Ascending aorta (tissue), 2 donors: ENCODE results near the gene LGALS7B. TPM values are rescaled to one million over a fixed set of nuclear protein-coding genes. Genes with fewer than 3 reads are reported as not detected.
A peak's percentile ranks its signal among the peaks of the same experiment; 100 is the strongest.

Source experiments
- DNase-seq, 2 donors: peaks; one replicate each; pipeline ENCODE4 v3.0.0-alpha.2; 2019; ENCODE audit warnings: low spot score in 2 of 2
- H3K27ac ChIP-seq, 2 donors: fragments of 200-600 bp; sonication (generic); one replicate each; pipeline ENCODE4 v1.5.1; 2016 to 2017; ENCODE audit warnings: mild to moderate bottlenecking in 1 of 2
- H3K27me3 ChIP-seq: fragments of 200-600 bp; sonication (generic); one replicate; pipeline ENCODE4 v1.5.1; 2017
- H3K36me3 ChIP-seq, 2 donors: fragments of 200-600 bp; sonication (generic); one replicate each; pipeline ENCODE4 v1.5.1; 2016
- H3K4me1 ChIP-seq, 2 donors: fragments of 200-600 bp; sonication (generic); one replicate each; pipeline ENCODE4 v1.5.1; 2016 to 2017; ENCODE audit warnings: mild to moderate bottlenecking in 1 of 2
- H3K4me3 ChIP-seq, 2 donors: fragments of 200-600 bp; sonication (generic); one replicate each; pipeline ENCODE4 v1.5.1; 2016 to 2017; ENCODE audit warnings: mild to moderate bottlenecking in 1 of 2
- H3K9me3 ChIP-seq, 2 donors: fragments of 200-600 bp; sonication (generic); one replicate each; pipeline ENCODE4 v1.5.1; 2016
- intact Hi-C: fragments of 100-400 bp; cut with DNase I; formaldehyde crosslinking; loops from one replicate; pipeline ENCODE4 v1.15.1; 2023
- total RNA-seq: library from RNA; depleted of rRNA; stranded (reverse); fragments of >200 nt; gene quantifications from one replicate; pipeline ENCODE4 v1.1.0, GENCODE V29; 2016
- TF ChIP-seq, protein P1 (sequence below), 3 experiments: fragments of 200-600 bp in 2 of 3; fragments of 450-650 bp in 1 of 3; sonication (generic) in 2 of 3; IDR thresholded peaks; one replicate each; pipeline ENCODE4 v1.5.1; 2016 to 2019; ENCODE audit warnings: antibody characterized with exemption in 3 of 3, mild to moderate bottlenecking in 1 of 3, moderate library complexity in 1 of 3

LGALS7B gene
- total RNA-seq, 1 donor from 2014 or later = not detected

DNA sequence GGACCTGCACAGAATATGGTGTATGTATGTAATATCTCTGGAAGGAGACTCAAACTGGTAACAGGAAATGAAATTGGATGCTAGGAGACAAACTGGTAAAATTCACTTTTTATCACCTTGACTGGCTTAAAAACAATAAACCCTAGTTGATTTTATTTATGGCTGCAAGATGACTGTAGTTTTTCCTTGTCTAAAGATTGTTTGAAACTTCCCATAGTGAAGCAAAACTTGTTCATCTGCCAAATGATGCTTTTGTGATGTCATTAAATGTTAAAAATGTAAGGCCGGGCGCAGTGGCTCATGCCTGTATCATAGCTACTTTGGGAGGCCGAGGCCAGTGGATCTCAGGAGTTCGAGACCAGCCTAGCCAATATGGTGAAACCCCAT is 45.1 kb downstream of the LGALS7B start:
- H3K27me3 ChIP-seq = no peaks in the 10 kb centered on the region
- intact Hi-C loops = loop anchor here (5.0 kb wide), 2 partner anchors 117 to 508 kb away; partner anchors contain the start of gene SAMD4B
- H3K27ac ChIP-seq = peak overlapping the region; percentile 65 to 74
- TF ChIP-seq, protein P1, sequence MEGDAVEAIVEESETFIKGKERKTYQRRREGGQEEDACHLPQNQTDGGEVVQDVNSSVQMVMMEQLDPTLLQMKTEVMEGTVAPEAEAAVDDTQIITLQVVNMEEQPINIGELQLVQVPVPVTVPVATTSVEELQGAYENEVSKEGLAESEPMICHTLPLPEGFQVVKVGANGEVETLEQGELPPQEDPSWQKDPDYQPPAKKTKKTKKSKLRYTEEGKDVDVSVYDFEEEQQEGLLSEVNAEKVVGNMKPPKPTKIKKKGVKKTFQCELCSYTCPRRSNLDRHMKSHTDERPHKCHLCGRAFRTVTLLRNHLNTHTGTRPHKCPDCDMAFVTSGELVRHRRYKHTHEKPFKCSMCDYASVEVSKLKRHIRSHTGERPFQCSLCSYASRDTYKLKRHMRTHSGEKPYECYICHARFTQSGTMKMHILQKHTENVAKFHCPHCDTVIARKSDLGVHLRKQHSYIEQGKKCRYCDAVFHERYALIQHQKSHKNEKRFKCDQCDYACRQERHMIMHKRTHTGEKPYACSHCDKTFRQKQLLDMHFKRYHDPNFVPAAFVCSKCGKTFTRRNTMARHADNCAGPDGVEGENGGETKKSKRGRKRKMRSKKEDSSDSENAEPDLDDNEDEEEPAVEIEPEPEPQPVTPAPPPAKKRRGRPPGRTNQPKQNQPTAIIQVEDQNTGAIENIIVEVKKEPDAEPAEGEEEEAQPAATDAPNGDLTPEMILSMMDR (IDR thresholded peaks at IDR 0.05) = no peak
- peaks cover 36 to 44% of the 10 kb centered on the region in 2 donors for H3K36me3 ChIP-seq
- H3K4me3 ChIP-seq = no peak overlapping the region
- H3K9me3 ChIP-seq = no peaks in the 10 kb centered on the region
- peaks cover 6 to 29% of the 10 kb centered on the region in 2 donors for H3K4me1 ChIP-seq
- no peak for DNase-seq

DNA sequence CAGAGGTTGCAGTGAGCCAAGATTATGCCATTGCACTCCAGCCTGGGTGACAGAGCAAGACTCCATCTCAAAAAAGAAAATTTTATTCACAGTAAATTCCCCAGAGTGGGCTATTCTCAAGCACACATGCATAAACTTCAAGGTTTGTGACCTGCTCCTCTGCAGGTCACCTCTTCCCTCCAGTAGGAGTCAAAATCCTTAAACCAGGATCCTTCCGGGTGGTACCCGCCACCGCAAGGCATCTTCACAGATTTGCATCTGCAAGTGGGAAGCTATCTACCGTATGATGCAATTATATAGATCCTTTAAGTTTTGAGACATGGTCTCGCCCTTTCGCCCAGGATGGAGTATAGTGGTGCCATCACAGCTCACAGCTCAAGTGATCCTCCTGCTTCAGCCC is 45.6 kb downstream of the LGALS7B start:
- no peak for DNase-seq
- TF ChIP-seq, protein P1 (IDR thresholded peaks at IDR 0.05) = no peak
- Histone ChIP-seq H3K27me3 (no peaks in the 10 kb centered on the region), H3K4me1 (peaks cover 6 to 29% of the 10 kb centered on the region in 2 donors), H3K4me3 (no peak overlapping the region), H3K36me3 (peaks cover 37 to 45% of the 10 kb centered on the region in 2 donors), H3K27ac (peak overlapping the region; percentile 65 to 74), H3K9me3 (no peaks in the 10 kb centered on the region)
- intact Hi-C loops = loop anchor here (5.0 kb wide), 2 partner anchors 117 to 508 kb away; partner anchors contain the start of gene SAMD4B

DNA sequence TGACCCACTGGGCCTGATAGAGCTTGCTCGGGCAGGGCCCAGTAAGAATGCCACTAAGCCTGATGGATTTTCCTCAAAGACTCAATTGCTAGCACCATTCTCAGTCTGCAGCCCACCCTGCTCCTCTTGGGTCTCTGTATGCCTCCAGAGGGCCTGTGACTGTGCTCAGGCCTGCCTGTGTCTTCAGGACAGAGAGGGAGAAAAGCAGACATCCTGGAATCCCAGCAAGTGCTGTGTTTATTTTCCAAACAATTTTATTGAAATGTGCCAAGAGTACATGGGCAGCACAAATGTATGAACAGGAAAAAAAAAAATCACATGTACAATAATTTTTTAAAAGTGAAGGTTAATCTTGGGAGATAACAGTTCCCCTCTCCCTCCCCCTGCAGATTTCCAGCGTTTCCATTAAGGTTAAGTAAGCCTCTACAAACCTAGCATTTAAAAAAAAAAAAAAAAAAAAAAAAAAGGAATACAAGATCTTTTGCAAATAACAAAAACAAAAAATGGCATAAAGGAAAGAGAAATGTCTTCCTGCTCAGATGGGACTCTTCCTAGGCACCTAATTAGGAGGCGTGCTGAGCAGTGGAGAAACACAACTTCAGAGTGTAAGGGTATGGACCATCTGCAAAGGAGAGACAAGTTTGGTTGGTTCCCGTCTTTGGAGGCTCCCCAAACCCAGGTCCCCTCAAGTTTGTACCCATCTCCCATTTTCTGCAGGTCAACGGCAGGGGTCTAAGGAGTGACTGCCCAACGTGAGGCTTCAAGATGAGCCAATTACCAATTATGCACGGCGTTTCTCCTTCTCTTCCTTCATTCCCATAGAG is 47.4 kb downstream of the LGALS7B start:
- Histone ChIP-seq H3K9me3 (no peaks in the 10 kb centered on the region), H3K27me3 (no peaks in the 10 kb centered on the region), H3K36me3 (peaks cover 51 to 55% of the 10 kb centered on the region in 2 donors), H3K4me1 (peaks cover 6 to 18% of the 10 kb centered on the region in 2 donors), H3K27ac (peak overlapping the region; percentile 66 to 71), H3K4me3 (no peak overlapping the region)
- intact Hi-C loops = no loop called here
- TF ChIP-seq, protein P1 (IDR thresholded peaks at IDR 0.05) = no peak
- DNase-seq = no peak

DNA sequence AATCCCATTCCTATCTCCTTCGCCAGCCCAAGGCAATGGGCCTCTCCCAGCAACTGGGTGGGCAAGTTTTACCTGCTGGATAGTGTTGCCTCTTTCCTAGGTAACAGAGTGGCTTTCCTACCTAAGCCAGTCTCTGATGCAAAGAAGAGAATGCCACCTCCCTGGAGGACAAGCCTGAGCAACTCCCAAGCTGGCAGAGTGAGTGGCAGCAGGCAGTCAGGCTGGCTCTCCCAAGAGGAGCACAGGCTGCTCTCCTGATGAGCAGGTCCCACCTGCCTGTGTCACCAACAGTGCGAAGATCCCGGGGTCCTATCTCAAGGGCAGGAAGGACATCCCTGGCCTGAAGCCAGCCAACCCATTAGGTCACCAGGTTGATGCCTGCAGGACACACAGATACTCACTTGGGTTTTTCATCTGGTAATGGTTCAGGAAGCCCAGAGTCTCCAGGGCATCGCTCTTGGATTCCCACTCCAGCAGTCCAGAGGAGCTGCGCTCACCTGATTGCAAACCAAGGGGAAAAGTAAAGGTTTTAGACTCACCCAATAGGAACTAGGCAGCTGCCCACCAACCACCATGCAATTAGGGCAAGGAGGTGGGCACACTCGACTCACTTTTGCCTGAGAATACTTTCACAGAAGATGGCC is 48.1 kb downstream of the LGALS7B start:
- peaks cover 6 to 16% of the 10 kb centered on the region in 2 donors for H3K4me1 ChIP-seq
- DNase-seq = no peak
- peak overlapping the region in 1 of 2 donors; percentile 11 for H3K27ac ChIP-seq
- peaks cover 59 to 62% of the 10 kb centered on the region in 2 donors for H3K36me3 ChIP-seq
- intact Hi-C loops = no loop called here
- no peak overlapping the region for H3K4me3 ChIP-seq
- H3K27me3 ChIP-seq = no peaks in the 10 kb centered on the region
- TF ChIP-seq, protein P1 (IDR thresholded peaks at IDR 0.05) = no peak
- no peaks in the 10 kb centered on the region for H3K9me3 ChIP-seq

DNA sequence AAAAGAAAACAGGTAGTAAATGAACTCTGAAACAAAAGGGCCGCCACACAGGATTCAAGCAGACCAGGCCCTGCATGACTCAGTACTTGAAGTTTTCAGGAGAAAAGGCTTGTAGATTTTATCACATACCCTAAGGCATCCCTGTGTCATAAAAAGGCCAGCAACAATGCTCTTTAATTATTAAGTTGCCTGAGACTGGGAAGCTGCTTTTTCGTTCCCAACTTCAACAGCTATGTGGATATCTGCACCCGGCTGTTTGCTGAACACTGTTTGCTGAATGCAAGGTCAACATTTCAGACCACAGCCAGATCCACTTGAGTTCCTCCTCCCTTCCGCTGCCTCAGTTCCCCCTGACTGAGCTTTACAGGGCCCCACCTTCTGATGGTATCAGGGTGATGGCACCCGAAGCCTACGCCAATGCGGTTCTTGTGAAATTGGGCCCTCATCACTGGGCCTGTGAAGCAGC is 48.7 kb downstream of the LGALS7B start:
- TF ChIP-seq, protein P1 (IDR thresholded peaks at IDR 0.05) = no peak
- Histone ChIP-seq H3K27me3 (no peaks in the 10 kb centered on the region), H3K36me3 (peaks cover 64 to 68% of the 10 kb centered on the region in 2 donors), H3K4me3 (no peak overlapping the region), H3K27ac (peak overlapping the region in 1 of 2 donors; percentile 11), H3K4me1 (peaks cover 3 to 12% of the 10 kb centered on the region in 2 donors), H3K9me3 (no peaks in the 10 kb centered on the region)
- intact Hi-C loops = no loop called here
- DNase-seq = no peak
